Head of caudate nucleus (tissue), 42 donors: Measurements from ENCODE around the gene NRDC.

Experiments used
- DNase-seq, 42 donors: peaks; one replicate each; pipeline versions ENCODE4 v3.0.0 to v3.0.0-alpha.2; 2020 to 2021; ENCODE audit warnings: mixed read lengths in 7 of 42
- intact Hi-C: fragments of 100-400 bp; cut with DNase I; formaldehyde crosslinking; loops from one replicate; pipeline ENCODE4 v1.15.0; 2022

NRDC gene

GRCh38 chr1:51878616-51879336, at the start of gene NRDC:
Gene NRDC (minus strand): TSS chr1:51878727. CDS start chr1:51878615, 112 bp downstream.
- intact Hi-C loops, result loop anchor here (10.0 kb wide), 1 partner anchor 644 kb away; the partner anchor contains the start of gene RNF11
- peak; percentile 97 to 100 (median 99) for DNase-seq

- intact Hi-C loops, result no loop called here
- DNase-seq, result no peak
Observed at GRCh38 chr1:51927029-51927428, 48.5 kb upstream of the NRDC start.

GRCh38 chr1:51926171-51926812, 47.8 kb upstream of the NRDC start:
- DNase-seq, result peak in 1 of 42 donors; percentile 2
- intact Hi-C loops, result no loop called here

- intact Hi-C loops, result no loop called here
- DNase-seq, result no peak
Observed at GRCh38 chr1:51924455-51924854, 45.9 kb upstream of the NRDC start.

GRCh38 chr1:51922040-51922439, 43.5 kb upstream of the NRDC start:
- no peak for DNase-seq
- intact Hi-C loops, result no loop called here

GRCh38 chr1:51920130-51920529, 41.6 kb upstream of the NRDC start:
- DNase-seq, result no peak
- intact Hi-C loops, result no loop called here

- DNase-seq, result no peak
- intact Hi-C loops, result no loop called here
Observed at GRCh38 chr1:51919684-51920083, 41.2 kb upstream of the NRDC start.

- intact Hi-C loops, result no loop called here
- no peak for DNase-seq
Observed at GRCh38 chr1:51916587-51917405, 38.3 kb upstream of the NRDC start.

- DNase-seq, result peak in 4 of 42 donors; percentile 8 to 38 (median 18)
- intact Hi-C loops, result no loop called here
Observed at GRCh38 chr1:51915951-51916350, 37.4 kb upstream of the NRDC start.

GRCh38 chr1:51912881-51913280, 34.4 kb upstream of the NRDC start:
- intact Hi-C loops, result no loop called here
- no peak for DNase-seq

- DNase-seq, result no peak
- intact Hi-C loops, result no loop called here
Observed at GRCh38 chr1:51910221-51911000, 31.9 kb upstream of the NRDC start.

- DNase-seq, result no peak
- intact Hi-C loops, result no loop called here
Observed at GRCh38 chr1:51908499-51908898, 30.0 kb upstream of the NRDC start.

GRCh38 chr1:51907079-51907702, 28.7 kb upstream of the NRDC start:
- intact Hi-C loops, result no loop called here

GRCh38 chr1:51906306-51907078, 28.0 kb upstream of the NRDC start:
- intact Hi-C loops, result no loop called here
- peak in 15 of 42 donors; percentile 8 to 59 (median 32) for DNase-seq

More at GRCh38 chr1:51907079-51907702, 28.7 kb upstream of the NRDC start:
- DNase-seq, result no peak

- DNase-seq, result no peak
- intact Hi-C loops, result no loop called here
Observed at GRCh38 chr1:51902456-51902855, 23.9 kb upstream of the NRDC start.

GRCh38 chr1:51901151-51901550, 22.6 kb upstream of the NRDC start:
- intact Hi-C loops, result no loop called here
- no peak for DNase-seq

GRCh38 chr1:51899022-51899421, 20.5 kb upstream of the NRDC start:
- intact Hi-C loops, result loop anchor here (5.0 kb wide), 1 partner anchor 103 kb away; no protein-coding TSS in a partner anchor
- DNase-seq, result no peak
